ENCODE results near the gene HIRIP3. TPM values are rescaled to one million over a fixed set of nuclear protein-coding genes. Genes with fewer than 3 reads are reported as not detected.

The HIRIP3 gene
- total and polyA plus RNA-seq, 2 of the 8 experiments (the other 6 are each of a cell fraction or from before 2014, with no cell fraction given): 11.9 to 18.5 TPM

- no peak overlapping the region for H3K23ac ChIP-seq (ENCODE audit: insufficient read length)
- H4K91ac ChIP-seq (replicated peaks; ENCODE audit: insufficient read length, low read length): no peak overlapping the region
- H3K27ac ChIP-seq (ENCODE audit: low read depth, low read length): no peak overlapping the region
- H2BK120ac ChIP-seq (replicated peaks; ENCODE audit: low read depth, low read length): no peak overlapping the region
- H3K23me2 ChIP-seq (ENCODE audit: low read depth, low read length): peaks cover 4% of the 10 kb centered on the region; the same call in 1 of the 2 replicates
- WGBS, 2 experiments (ENCODE audit: extremely low coverage in 1 of 2, insufficient coverage in 1 of 2, insufficient read length in 1 of 2, insufficient replicate concordance in 2 of 2, low coverage in 1 of 2, low lambda C conversion rate in 2 of 2, missing lambda C conversion rate in 1 of 2): 81% methylated on average over 12 of the region's 20 CpGs; no CpG with 5 or more reads in 1 of the 2 experiments
- H3K9ac ChIP-seq (replicated peaks in 1 of 4; ENCODE audit: extremely low read depth in 1 of 4, low read depth in 3 of 4, low read length in 3 of 4): no peak overlapping the region
- H3K36me3 ChIP-seq (ENCODE audit: control insufficient read depth in 2 of 4, insufficient read depth in 4 of 4, low read length in 3 of 4): peaks cover 0 to 7% (median under 1%) of the 10 kb centered on the region in 4 experiments; a peak in 2 of 8 replicates
- H4K5ac ChIP-seq (ENCODE audit: insufficient read length, low read depth, low read length): no peak overlapping the region
- H4K8ac ChIP-seq (ENCODE audit: extremely low read depth, insufficient read depth, low read length): no peak overlapping the region
- peaks cover 5% of the 10 kb centered on the region; the same call in 1 of the 2 replicates for H3K79me1 ChIP-seq (ENCODE audit: low read depth, low read length)
- peaks cover 0 to 17% (median 10%) of the 10 kb centered on the region in 4 experiments; a peak in 4 of 7 replicates for H3K4me1 ChIP-seq (replicated peaks in 1 of 4; ENCODE audit: control insufficient read depth in 3 of 4, insufficient read depth in 4 of 4, low read length in 3 of 4)
- H2BK12ac ChIP-seq (ENCODE audit: low read depth, low read length): no peak overlapping the region
- FAIRE-seq (no peak), DNase-seq (ENCODE audit: low read depth in 1 of 2, low spot score in 2 of 2) (no peak)
- TF ChIP-seq HDAC2 (IDR thresholded peaks at IDR 0.05; ENCODE audit: borderline replicate concordance in 1 of 2, low read depth in 2 of 2, low read length in 2 of 2) (no peak), NRF1 (IDR thresholded peaks at IDR 0.05; ENCODE audit: low read depth, low read length) (no peak)
- H3K56ac ChIP-seq (replicated peaks; ENCODE audit: insufficient read length, low read depth, low read length): no peak overlapping the region
- H2BK5ac ChIP-seq (ENCODE audit: low read depth, low read length): no peak overlapping the region
- H2BK15ac ChIP-seq (ENCODE audit: low read length): no peak overlapping the region
- no peaks in the 10 kb centered on the region for H3K79me2 ChIP-seq (ENCODE audit: control insufficient read depth in 1 of 2, insufficient read depth in 2 of 2, low read length in 2 of 2)
- H2AFZ ChIP-seq (ENCODE audit: low read length): no peak overlapping the region
- no peaks in the 10 kb centered on the region for H3K27me3 ChIP-seq (replicated peaks in 1 of 4; ENCODE audit: control insufficient read depth in 3 of 4, extremely low read depth in 1 of 4, insufficient read depth in 3 of 4, low read length in 3 of 4)
- H2BK20ac ChIP-seq (ENCODE audit: low read length): no peak overlapping the region
- ChIA-PET CTCF (ENCODE audit: partially characterized antibody) (interaction anchor here (1.1 to 1.3 kb wide), 2 partner anchors 20 to 73 kb away, joined by 3 to 6 read pairs; no protein-coding TSS in a partner anchor), POLR2A (ENCODE audit: partially characterized antibody) (interaction anchor here (0.7 to 1.2 kb wide), 2 partner anchors 17 to 24 kb away, joined by 3 to 4 read pairs; no protein-coding TSS in a partner anchor)
- no peak overlapping the region for H3K4me2 ChIP-seq (ENCODE audit: insufficient read depth in 1 of 2, low read depth in 2 of 2, low read length in 2 of 2)
- H4K20me1 ChIP-seq (replicated peaks in 1 of 2; ENCODE audit: control insufficient read depth in 1 of 2, insufficient read depth in 2 of 2, low read length in 2 of 2): peaks cover 12 to 16% of the 10 kb centered on the region in 2 experiments
- H2AK5ac ChIP-seq (ENCODE audit: low read depth, low read length): no peak overlapping the region
- H3K14ac ChIP-seq (ENCODE audit: insufficient read length): no peak overlapping the region
- H3K4me3 ChIP-seq (ENCODE audit: extremely low read depth in 1 of 4, insufficient read depth in 2 of 4, low read depth in 3 of 4, low read length in 4 of 4): no peak overlapping the region
- H3K18ac ChIP-seq (ENCODE audit: extremely low read depth, low read length): no peak overlapping the region
- no peaks in the 10 kb centered on the region for H3K9me3 ChIP-seq (ENCODE audit: insufficient read depth in 2 of 2, low read depth in 1 of 2, low read length in 1 of 2)
- no peak overlapping the region for H3K4ac ChIP-seq (replicated peaks; ENCODE audit: insufficient read length, low read depth, low read length)
These were observed 29.7 kb upstream of the HIRIP3 start for GRCh38 chr16:30025156-30025555.
